Measurements from ENCODE around the gene DLG2.

Gene DLG2

DNA sequence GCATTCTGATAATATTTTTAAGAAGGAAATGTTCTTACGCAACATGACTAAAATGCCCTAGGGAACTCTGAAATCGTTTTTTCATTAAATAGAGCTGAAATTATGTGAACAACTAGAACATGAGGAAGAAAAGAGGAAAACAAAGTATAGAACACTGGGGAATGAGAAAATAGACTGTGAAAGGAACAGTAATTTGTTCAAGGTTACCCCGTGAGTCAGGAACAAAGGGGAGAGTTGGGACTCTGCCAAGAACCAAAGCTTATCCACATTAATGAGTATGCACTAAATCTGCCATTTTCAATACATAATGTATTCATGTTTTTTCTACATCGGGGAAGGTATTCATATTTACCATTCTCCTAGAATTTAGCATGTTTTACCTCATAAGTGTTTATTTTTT lies 1379.2 kb downstream of the DLG2 start:
- no peak for DNase-seq (ENCODE audit: low read depth)

DNA sequence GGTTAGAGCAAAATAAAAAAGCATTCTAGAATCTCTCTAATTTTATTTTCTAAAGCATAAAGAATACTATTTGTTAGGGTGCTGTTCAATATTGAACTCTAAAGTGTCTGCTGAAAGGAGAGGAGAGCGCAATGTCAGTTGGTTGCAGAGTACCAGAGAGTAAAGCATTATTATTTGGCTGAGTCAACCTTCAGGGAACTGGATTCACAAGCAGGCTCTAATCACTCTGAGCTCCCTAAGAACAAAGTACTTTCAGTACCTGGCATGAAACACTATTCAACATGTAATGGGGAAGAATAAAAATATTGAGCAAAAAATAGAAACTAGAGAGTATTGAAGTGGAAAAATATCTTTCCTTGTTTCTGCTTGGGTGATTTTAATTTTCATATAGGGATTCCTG lies 1380.0 kb downstream of the DLG2 start:
- TF ChIP-seq, protein P1, sequence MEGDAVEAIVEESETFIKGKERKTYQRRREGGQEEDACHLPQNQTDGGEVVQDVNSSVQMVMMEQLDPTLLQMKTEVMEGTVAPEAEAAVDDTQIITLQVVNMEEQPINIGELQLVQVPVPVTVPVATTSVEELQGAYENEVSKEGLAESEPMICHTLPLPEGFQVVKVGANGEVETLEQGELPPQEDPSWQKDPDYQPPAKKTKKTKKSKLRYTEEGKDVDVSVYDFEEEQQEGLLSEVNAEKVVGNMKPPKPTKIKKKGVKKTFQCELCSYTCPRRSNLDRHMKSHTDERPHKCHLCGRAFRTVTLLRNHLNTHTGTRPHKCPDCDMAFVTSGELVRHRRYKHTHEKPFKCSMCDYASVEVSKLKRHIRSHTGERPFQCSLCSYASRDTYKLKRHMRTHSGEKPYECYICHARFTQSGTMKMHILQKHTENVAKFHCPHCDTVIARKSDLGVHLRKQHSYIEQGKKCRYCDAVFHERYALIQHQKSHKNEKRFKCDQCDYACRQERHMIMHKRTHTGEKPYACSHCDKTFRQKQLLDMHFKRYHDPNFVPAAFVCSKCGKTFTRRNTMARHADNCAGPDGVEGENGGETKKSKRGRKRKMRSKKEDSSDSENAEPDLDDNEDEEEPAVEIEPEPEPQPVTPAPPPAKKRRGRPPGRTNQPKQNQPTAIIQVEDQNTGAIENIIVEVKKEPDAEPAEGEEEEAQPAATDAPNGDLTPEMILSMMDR (IDR thresholded peaks at IDR 0.05; ENCODE audit: control insufficient read depth, extremely low read depth, insufficient read depth), result no peak
- no peak overlapping the region for H3K4me3 ChIP-seq (ENCODE audit: low read depth, low read length)
- no peak for DNase-seq (ENCODE audit: low read depth)

More for the DNA sequence above, 1379.2 kb downstream of the DLG2 start:
- TF ChIP-seq, protein P1 (IDR thresholded peaks at IDR 0.05; ENCODE audit: control insufficient read depth, extremely low read depth, insufficient read depth), result no peak
- no peak overlapping the region for H3K4me3 ChIP-seq (ENCODE audit: low read depth, low read length)

DNA sequence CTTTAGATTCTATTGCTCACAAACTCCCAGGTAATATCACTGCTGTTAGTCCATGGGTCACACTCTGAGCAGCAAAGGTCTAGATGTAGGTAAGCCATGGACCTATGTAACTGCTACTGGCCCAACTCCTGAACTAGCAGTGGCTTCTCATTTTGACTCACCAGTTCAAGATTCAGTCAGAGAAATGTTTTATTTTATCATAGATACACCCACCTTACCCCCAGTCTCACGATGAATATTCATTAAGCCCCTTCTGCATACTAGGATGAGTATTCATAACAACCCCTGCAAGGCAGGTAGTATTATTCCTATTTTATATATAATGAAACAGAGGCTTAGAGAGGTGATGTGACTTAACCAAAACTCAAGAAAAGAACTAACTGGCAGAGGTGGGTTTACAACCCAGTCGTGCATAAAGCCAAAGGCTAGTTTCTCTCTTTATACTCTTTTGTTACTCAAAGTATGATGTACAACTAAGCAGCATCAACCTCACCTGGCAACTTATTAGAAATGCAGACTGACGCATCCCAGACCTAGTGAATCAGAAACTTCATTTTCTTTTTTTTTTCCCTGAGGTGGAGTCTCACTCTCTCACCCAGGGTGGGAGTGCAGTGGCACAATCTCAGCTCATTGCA lies 1383.4 kb downstream of the DLG2 start:
- no peak for DNase-seq (ENCODE audit: low read depth)
- H3K4me3 ChIP-seq (ENCODE audit: low read depth, low read length), result no peak overlapping the region
- TF ChIP-seq, protein P1 (IDR thresholded peaks at IDR 0.05; ENCODE audit: control insufficient read depth, extremely low read depth, insufficient read depth), result no peak

DNA sequence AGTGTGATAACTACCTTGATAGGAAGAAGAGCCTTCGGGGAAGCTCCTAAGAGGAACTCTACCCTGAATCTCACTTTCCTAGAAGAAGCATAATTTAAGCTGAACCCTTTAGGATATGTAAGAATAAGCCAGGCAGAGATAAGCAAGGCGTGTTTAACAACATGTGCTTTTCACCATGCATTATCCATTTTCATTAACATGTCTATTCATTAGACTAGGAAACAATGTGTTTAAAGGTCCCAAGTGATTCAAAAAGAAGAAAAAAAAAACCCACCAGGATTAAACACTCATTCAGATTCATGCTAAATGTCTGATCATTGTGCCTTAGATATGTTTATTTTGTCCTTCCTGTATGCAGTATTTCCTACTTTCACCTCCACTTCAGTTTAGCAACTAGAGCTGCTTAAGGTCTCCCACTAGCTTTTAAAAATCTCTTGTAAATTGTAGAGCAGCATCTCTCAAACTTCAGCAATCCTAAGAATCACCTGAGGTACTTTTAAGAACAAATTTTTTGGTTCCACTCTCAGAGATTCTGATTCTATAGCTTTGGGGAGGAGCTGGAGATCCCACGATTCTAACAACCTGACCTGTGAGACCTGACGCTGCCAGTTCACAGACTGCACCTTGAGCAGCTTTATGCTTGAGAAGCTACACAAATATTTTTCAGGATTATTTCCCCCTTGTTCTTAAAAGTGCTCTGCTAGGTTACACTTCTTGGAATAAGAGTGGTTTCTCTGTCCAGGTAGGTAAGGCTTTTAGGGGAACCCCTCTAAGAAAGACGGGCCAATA lies 1385.6 kb downstream of the DLG2 start:
- TF ChIP-seq, protein P1 (IDR thresholded peaks at IDR 0.05; ENCODE audit: control insufficient read depth, extremely low read depth, insufficient read depth), result no peak
- DNase-seq (ENCODE audit: low read depth), result no peak
- no peak overlapping the region for H3K4me3 ChIP-seq (ENCODE audit: low read depth, low read length)

DNA sequence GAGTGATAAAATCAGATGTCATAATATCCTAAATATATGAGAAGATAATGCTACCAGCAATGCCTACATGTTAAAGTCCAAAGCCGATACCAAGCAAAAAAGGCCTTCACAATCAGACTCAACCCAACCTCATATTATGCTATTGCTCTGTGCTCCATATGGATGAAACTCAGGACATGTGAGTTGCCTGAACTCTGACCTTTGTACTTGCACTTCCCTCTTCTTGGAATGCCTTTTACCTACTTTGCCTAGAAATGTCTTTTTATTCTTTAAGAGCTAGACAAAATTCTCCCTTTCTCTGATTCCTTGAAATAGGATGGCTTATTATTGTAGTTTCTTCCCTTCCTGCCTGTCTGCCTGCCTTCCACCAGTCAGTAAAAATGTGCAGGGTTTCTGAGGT lies 1386.3 kb downstream of the DLG2 start:
- H3K4me3 ChIP-seq (ENCODE audit: low read depth, low read length), result no peak overlapping the region
- DNase-seq (ENCODE audit: low read depth), result no peak
- TF ChIP-seq, protein P1 (IDR thresholded peaks at IDR 0.05; ENCODE audit: control insufficient read depth, extremely low read depth, insufficient read depth), result no peak

DNA sequence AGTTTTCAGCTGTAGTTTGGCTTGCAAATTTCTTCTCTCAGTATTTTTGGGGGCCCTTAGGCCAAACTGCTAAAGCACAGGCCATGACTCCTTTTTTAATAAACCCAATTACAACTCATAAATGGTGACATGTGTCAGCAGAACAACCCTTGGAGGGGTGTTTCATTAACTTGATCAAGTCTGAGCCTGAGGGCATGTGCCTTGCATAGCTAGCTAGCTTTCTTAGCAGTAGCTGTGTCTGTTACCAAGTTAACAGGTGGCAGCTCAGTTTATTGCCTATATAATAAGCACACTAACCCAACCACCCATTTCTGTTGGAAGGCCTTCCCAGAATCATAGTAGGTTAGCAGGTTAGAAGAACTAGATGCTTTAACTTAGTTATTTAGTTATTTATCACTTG lies 1390.7 kb downstream of the DLG2 start:
- H3K4me3 ChIP-seq (ENCODE audit: low read depth, low read length), result no peak overlapping the region
- TF ChIP-seq, protein P1 (IDR thresholded peaks at IDR 0.05; ENCODE audit: control insufficient read depth, extremely low read depth, insufficient read depth), result no peak
- no peak for DNase-seq (ENCODE audit: low read depth)
